Loucy (cell line): Measurements from ENCODE around the gene ENTREP3.

Source experiments
- CTCF ChIP-seq: fragments of 200-600 bp; sonication (generic); conservative IDR thresholded peaks from 2 replicates; pipeline ENCODE4 v1.5.1; 2014; ENCODE audit warnings: mild to moderate bottlenecking, antibody characterized with exemption, low read length
- EZH2phosphoT487 ChIP-seq: fragments of 200-600 bp; IDR thresholded peaks from 2 replicates; pipeline ENCODE4 v1.6.1; 2018; ENCODE audit warnings: antibody characterized with exemption, mild to moderate bottlenecking, moderate library complexity, borderline replicate concordance

- TF ChIP-seq CTCF, result no peak
- no peak for TF ChIP-seq EZH2phosphoT487
Measured at GRCh38 chr1:155285631-155286044, 30.4 kb upstream of the ENTREP3 start.
